GM18517 (cell line): Measurements from ENCODE around the gene ATP6V0A4.
"Not testable (repeated sequence)": the region's sequence is repeated elsewhere in the genome, so short reads cannot be mapped to it uniquely, and the experiment has no call there.

ENCODE experiments used
- ATAC-seq: cut with Tn5 transposase; IDR thresholded peaks from one replicate; pipeline ENCODE4 v1.9.1; 2021; ENCODE audit warnings: mild to moderate bottlenecking, moderate library complexity; ENCODE audit not compliant: unreplicated experiment

The ATP6V0A4 gene

DNA sequence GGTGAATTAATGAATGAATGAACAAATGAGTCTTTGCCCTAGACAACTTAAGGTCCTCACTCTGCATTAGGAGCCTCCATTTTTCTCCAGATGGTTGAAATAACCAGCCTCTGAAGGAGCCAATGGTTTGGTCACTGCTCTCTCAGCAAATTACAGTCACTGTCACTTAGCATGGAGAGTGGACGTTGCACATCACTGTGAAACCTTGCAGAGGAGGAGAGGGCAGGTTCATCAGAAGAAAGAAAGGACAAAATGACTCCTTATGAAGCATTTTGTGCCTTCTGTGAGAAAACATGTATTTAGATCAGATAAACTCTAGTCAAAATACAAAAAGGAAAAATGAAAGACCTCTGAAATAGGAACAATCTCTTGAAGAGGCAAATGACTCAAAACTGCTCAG is 6.6 kb upstream of the ATP6V0A4 start:
- ATAC-seq = no peak

DNA sequence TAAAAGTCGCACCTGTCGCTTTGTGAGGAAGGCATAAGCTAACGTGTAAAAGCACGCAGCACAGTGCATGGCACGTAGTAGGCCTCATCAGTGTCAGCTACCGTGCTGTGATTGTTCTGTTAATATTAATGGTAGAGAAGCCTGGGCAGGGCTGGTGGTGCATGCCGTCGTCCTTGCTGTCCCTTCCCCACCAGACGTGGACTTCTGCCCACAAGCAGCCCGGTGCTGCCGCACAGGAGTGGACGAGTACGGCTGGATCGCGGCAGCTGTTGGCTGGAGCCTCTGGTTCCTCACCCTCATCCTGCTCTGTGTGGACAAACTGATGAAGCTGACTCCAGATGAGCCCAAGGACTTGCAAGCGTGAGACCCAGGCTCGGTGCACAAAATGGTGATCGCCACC is 4.7 kb upstream of the ATP6V0A4 start:
- ATAC-seq = no peak

DNA sequence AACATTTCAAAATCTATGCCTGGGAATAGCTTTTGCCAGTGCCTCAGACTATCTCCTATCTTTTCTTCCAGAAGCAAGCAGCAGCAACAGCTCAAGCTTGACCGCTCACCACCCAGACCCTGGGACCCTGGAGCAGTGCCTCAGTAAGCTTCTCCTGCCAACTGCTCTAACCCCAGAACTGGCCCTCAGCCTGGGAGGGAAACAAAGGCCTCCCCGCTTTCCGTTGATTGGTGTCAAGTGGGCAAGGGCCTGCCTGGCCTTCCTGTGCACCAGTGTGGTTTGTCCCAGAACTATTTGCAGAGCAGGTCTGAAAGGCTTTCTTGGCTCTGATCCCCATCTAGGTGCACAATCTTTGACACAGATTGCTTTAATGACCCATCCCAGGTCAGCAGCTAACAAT is 3.3 kb upstream of the ATP6V0A4 start:
- ATAC-seq = no peak

DNA sequence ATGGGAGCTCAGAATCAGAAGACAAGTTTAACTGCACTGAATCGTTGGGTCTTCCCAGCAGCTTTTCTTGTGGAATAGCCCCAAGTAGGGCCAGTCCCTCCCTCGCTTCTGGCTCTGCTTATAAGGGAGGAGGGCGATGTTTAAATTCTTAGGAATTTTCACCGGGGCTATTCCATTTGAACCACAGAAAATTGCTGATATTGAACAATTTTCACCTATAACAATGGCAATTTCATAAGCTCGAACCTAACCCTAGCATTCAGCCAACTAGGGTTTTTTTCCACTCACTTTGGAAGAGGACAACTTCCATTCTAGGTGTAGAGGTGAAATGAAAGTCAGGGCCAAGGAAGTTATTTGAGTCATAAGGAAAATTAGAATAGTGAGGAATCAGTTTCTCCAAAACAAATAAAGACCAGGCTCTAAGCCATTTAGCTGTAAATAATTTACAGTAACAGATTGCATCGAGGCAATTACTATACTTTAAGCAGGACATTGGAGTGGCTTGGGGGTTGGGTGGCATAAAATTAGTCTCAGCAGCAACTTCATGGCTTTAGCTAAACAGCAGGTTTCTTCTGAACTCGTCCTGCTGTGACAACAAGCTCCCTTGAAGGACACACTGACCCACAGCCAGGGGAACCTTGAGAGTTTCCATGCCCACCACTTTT is 1.5 kb upstream of the ATP6V0A4 start:
- no peak for ATAC-seq

DNA sequence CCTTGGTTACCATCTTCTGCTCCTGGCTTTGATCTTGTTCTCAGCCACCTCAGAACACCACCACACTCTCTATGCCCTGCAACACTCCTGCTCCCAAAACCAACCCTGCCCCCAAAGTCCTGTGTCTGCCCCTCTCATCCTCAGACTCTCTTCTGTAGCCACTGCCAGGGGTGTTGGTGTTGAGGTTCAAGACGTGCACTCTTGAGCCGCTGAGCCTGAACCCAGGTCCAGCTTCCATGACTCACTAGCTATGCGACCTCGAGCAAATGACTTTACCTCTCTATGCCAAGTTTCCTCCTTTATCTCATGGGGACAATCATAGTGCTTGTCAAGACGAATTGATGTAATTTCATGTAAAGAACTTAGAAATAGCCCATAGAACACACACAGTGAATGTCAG is 840 bp upstream of the ATP6V0A4 start:
- ATAC-seq = no peak

GRCh38 chr7:138797046-138797445 is 950 bp downstream of the ATP6V0A4 start:
- not testable (repeated sequence) for ATAC-seq

GRCh38 chr7:138796038-138796615 is 1.9 kb downstream of the ATP6V0A4 start:
- no peak for ATAC-seq

GRCh38 chr7:138785587-138786437 is 12.2 kb downstream of the ATP6V0A4 start:
- no peak for ATAC-seq

- ATAC-seq = no peak
Observed at GRCh38 chr7:138784692-138785091, 13.3 kb downstream of the ATP6V0A4 start.

DNA sequence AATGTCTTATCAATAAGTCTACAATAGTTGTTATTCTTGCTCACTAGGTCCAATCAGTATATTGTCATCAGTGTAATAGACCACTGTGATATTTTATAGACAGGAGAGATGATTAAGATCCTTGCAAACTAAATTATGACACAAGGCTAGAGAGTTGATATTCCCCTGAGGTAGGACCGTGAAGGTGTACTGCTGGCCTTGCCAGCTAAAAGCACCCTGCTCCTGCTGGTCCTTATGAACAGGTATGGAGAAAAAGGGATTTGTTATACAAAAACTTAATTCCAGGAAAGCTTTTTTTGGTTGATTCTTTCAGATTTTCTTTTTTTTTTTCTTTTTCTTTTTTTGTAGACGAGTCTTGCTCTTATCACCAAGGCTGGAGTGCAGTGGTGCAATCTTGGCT is 17.0 kb downstream of the ATP6V0A4 start:
- ATAC-seq = no peak

- ATAC-seq = no peak
Observed at GRCh38 chr7:138776166-138776833, 21.7 kb downstream of the ATP6V0A4 start.

DNA sequence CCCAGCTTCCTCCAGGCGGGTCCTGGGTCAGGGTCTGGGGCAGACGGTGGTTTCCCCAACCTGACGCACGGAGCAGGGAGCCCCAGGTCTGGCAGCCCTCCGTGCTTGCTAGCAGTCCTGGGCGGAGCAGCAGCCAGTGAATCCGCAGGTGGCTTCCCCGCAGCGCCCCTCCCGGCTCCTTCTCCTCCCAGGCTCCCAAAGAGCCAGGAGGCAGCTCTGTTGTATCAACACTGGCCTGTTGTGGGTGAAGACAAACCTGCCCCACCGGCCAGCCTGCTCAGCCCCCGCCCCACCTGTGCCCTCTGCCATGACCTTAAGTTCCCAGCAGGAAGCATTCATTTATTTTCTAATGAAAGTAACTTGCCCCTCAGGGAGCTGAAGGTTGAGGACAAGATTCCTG is 24.2 kb downstream of the ATP6V0A4 start:
- ATAC-seq = no peak

DNA sequence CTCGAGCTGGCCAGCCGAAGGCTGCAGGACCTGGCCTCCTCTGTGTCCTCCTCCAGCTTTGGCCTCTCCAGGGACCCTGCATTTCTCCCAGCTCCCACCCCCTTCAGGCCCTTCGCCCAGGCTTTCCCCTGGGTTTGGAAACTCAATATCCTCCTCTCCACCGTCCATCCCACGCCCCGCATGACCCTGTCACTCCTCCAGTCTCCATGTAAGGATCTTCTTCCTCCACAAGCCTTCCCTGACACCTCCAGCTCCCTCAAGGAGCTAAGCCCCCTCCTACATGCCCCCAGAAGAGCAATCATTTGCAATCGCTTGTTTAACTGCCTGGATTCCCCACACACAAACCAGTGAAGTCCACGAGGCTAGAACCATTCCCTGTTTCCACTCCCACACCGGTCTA is 24.8 kb downstream of the ATP6V0A4 start:
- ATAC-seq = no peak

DNA sequence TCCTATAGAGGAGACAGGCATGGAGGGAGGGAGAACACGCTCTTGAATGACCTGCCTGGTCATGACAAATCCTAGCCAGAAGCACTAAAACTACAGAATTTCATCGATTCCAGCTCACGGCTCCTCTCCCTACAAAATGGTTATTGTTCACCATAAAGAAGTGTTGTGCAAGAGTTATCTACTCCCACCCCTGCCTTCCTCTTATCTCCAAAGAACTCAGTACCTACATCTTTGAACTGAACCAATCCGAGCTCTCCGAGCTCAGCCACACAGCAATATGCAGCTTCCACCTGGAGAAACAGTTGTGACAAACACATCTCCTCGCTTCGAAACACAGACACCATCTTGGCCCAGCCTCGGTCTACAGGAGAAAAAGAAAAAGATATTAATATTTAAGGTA is 27.1 kb downstream of the ATP6V0A4 start:
- ATAC-seq = no peak

- ATAC-seq = no peak
Observed at GRCh38 chr7:138768241-138768640, 29.8 kb downstream of the ATP6V0A4 start.

DNA sequence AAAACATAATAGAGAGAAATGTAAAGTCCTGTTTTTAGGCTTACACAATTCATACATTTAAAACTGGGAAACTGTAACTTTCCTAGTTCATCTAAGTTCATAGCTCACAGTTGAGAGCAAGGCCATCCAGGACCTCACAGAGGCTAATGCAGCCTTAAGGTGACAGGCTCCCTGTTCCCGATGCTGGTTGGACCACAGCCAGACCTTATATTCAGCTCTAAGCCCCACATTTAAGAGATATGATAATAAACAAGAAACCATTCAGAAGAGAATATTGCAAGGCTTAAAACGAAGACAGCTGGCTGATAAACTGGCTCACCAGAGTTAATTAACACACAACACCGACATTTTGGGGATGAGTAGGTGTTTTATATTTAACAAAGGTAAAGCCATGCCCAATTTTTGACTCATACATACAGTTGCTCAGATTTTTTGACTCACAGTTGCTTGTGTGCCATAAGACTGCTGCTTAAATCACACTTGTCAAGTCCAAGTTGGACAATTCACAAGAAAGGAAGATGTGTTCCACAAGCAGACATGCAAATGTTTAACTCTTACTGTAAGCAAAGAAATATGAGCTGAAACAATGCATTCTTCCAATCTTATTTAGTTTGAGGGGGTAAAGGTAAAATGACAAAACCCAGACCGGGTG is 41.3 kb downstream of the ATP6V0A4 start:
- no peak for ATAC-seq

DNA sequence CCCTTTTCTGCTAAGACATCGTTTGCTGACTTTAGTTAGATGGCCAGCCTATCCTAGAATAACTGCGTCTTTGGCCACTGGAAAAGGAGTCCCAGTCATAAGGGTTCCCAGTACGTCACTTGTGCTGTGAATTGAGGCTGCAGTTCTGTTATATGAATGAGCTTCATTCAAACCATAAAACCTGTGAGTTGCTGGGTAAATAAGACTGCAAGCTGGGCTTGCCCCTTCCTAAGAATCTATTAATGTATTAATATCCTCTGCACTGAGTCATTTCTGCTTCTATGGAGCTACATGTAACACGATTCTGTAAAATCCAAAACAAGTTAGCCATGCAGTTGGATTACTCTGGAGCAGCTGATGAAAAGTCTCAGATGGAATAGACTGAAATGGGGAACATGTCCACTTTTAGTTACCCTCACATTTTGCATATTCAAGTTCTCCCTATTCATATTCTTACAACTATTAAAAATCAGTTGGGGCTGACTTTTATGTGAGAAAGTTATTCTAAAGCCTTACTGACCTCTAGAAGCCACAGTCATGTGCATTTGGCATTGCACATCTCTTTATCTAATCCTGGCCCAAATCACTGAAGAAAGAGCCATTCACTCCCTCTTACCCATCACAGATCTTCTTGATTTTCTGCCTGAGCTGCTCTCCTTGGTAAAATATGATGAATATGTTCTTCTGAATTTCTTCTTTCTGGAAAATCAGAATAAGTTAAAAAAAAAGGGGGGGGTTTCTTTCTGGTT is 42.0 kb downstream of the ATP6V0A4 start:
- no peak for ATAC-seq

DNA sequence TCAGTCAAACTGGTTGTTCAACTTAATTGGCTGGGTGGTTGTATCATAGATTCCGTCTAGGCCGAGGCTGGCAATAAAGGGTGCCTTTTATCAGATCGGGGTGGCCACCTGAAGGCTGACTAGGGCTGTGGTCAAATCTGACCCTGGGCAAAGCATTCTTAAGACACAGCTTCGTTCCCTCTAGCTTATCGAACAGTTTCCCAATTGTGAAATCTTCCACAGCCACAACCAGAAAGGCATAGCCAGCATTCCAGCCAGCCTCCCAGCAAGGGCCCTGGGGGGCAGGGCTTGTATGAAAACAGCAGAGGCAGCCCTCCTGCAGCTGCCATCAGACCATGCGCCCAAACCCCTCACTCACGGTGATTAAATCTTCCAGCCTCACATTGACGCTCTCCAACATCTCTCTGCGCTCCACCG is 42.7 kb downstream of the ATP6V0A4 start:
- no peak for ATAC-seq

- ATAC-seq = no peak
Observed at GRCh38 chr7:138753610-138754009, 44.4 kb downstream of the ATP6V0A4 start.

- ATAC-seq = no peak
Observed at GRCh38 chr7:138753150-138753518, 44.9 kb downstream of the ATP6V0A4 start.
